Endothelial cell of umbilical vein (primary cell): ENCODE data around the gene NRBF2. TPM values are rescaled to one million over a fixed set of nuclear protein-coding genes. Genes with fewer than 3 reads are reported as not detected.

Experiments
- BruUV-seq: library from RNA; stranded (reverse); fragments of 400-500 nt; replicated peaks from 2 replicates; lab custom pipeline; 2021; lab: Mats Ljungman, UMichigan
- CTCF ChIA-PET: fragments of 300-600, 350-600 bp; sonication (Branson Sonifier 250); formaldehyde crosslinking; loops from one replicate; lab custom pipeline; 2021; ENCODE audit warnings: antibody characterized with exemption, inconsistent platforms; lab: Charles Lee
- POLR2A ChIA-PET: fragments of 300-600, 350-600 bp; sonication (Branson Sonifier 250); formaldehyde crosslinking; loops from one replicate; lab custom pipeline; 2021; ENCODE audit warnings: antibody characterized with exemption, inconsistent platforms; lab: Charles Lee
- DNase-seq: peaks from one replicate; pipeline ENCODE4 v3.0.0-alpha.2; 2011; ENCODE audit warnings: low read depth, low spot score
- FAIRE-seq: peaks from 2 replicates; lab custom pipeline; 2011; peaks lifted over from hg19 to GRCh38; lab: Jason Lieb, UNC
- H2AFZ ChIP-seq: 2 replicates; pipeline ENCODE4 v1.6.0; 2012; ENCODE audit warnings: low read depth, low read length, control low read depth, inconsistent platforms
- H3K27ac ChIP-seq: 2 replicates; pipeline ENCODE4 v1.5.1; 2011; ENCODE audit warnings: low read depth, mild to moderate bottlenecking, control low read depth, low read length, moderate library complexity; ENCODE audit not compliant: insufficient read depth
- H3K27me3 ChIP-seq, 2 experiments: 2 replicates each; pipeline versions ENCODE4 v1.6.0 to v1.6.1; 2011; ENCODE audit warnings: low read length in 2 of 2, mixed read lengths in 1 of 2; ENCODE audit not compliant: control insufficient read depth in 2 of 2, insufficient read depth in 2 of 2
- H3K36me3 ChIP-seq, 2 experiments: 2 replicates in 1 of 2; 3 replicates in 1 of 2; pipeline ENCODE4 v1.5.1; 2011; ENCODE audit warnings: low read length in 2 of 2, mild to moderate bottlenecking in 1 of 2, moderate library complexity in 1 of 2; ENCODE audit not compliant: control insufficient read depth in 2 of 2, insufficient read depth in 2 of 2; ENCODE audit errors: extremely low read depth in 1 of 2
- H3K4me1 ChIP-seq: 3 replicates; pipeline ENCODE4 v1.5.1; 2011; ENCODE audit warnings: mild to moderate bottlenecking, low read length; ENCODE audit not compliant: control insufficient read depth, insufficient read depth; ENCODE audit errors: extremely low read depth
- H3K4me2 ChIP-seq: 2 replicates; pipeline ENCODE4 v1.6.1; 2011; ENCODE audit warnings: low read length, control low read depth, mixed read lengths; ENCODE audit not compliant: insufficient read depth
- H3K4me3 ChIP-seq, 3 experiments: fragments of 200-600 bp in 1 of 3; sonication (generic), shearing (Covaris generic) in 1 of 3; replicated peaks in 1 of 3; 2 replicates each; pipeline ENCODE4 v1.5.1; 2011 to 2016; ENCODE audit warnings: control low read depth in 3 of 3, low read length in 3 of 3, mild to moderate bottlenecking in 2 of 3, inconsistent platforms in 1 of 3, low read depth in 1 of 3, moderate library complexity in 1 of 3; ENCODE audit not compliant: insufficient read depth in 1 of 3
- H3K79me2 ChIP-seq: 2 replicates; pipeline ENCODE4 v1.6.0; 2012; ENCODE audit warnings: low read length, inconsistent platforms; ENCODE audit not compliant: control insufficient read depth, insufficient read depth
- H3K9ac ChIP-seq: replicated peaks from 2 replicates; pipeline ENCODE3; 2011; ENCODE audit warnings: low read length, control low read depth; ENCODE audit not compliant: insufficient read depth; ENCODE audit errors: extremely low read depth
- H3K9me1 ChIP-seq: replicated peaks from 3 replicates; pipeline ENCODE4 v1.6.0; 2011; ENCODE audit warnings: mild to moderate bottlenecking, low read length; ENCODE audit not compliant: control insufficient read depth, insufficient read depth; ENCODE audit errors: extremely low read depth
- H3K9me3 ChIP-seq: replicated peaks from 2 replicates; pipeline ENCODE4 v1.5.1; 2012; ENCODE audit warnings: low read length, inconsistent platforms; ENCODE audit not compliant: control insufficient read depth, insufficient read depth
- H4K20me1 ChIP-seq: replicated peaks from 2 replicates; pipeline ENCODE3; 2011; ENCODE audit warnings: mild to moderate bottlenecking, low read length; ENCODE audit not compliant: control insufficient read depth, insufficient read depth; ENCODE audit errors: extremely low read depth
- EZH2 ChIP-seq: IDR thresholded peaks from 2 replicates; pipeline ENCODE4 v1.6.1; 2012; ENCODE audit warnings: borderline replicate concordance, low read depth, mild to moderate bottlenecking, moderate library complexity, low read length, inconsistent platforms; ENCODE audit not compliant: severe bottlenecking
- FOS ChIP-seq: IDR thresholded peaks from 2 replicates; pipeline ENCODE4 v1.6.1; 2011; ENCODE audit warnings: mild to moderate bottlenecking, low read length, moderate library complexity, borderline replicate concordance; ENCODE audit not compliant: insufficient read depth
- GATA2 ChIP-seq: IDR thresholded peaks from 2 replicates; pipeline ENCODE4 v1.7.0; 2011; ENCODE audit warnings: low read depth, mild to moderate bottlenecking, moderate library complexity, mixed read lengths, low read length; ENCODE audit not compliant: insufficient read length, insufficient read depth
- JUN ChIP-seq: IDR thresholded peaks from 2 replicates; pipeline ENCODE4 v1.6.1; 2011; ENCODE audit warnings: borderline replicate concordance, low read depth; ENCODE audit not compliant: insufficient read length, insufficient read depth
- MYC ChIP-seq: IDR thresholded peaks from one replicate; pipeline ENCODE4 v1.6.1; 2011; ENCODE audit warnings: mild to moderate bottlenecking, low read depth, low read length
- POLR2A ChIP-seq: IDR thresholded peaks from 2 replicates; pipeline ENCODE4 v1.6.1; 2012; ENCODE audit warnings: low read depth, mild to moderate bottlenecking, control low read depth, low read length
- POLR2AphosphoS5 ChIP-seq: IDR thresholded peaks from 2 replicates; pipeline ENCODE4 v1.6.1; 2012; ENCODE audit warnings: low read depth, mild to moderate bottlenecking, control low read depth, low read length, moderate library complexity; ENCODE audit not compliant: insufficient read depth
- dilution Hi-C: fragments of 300-500 bp; cut with MboI; formaldehyde crosslinking; loops from one replicate; pipeline ENCODE4 v1.15.0; 2019; ENCODE audit warnings: low sequenced_read_pairs; ENCODE audit not compliant: extremely low pct_ligation_motif_present
- intact Hi-C: fragments of 100-400 bp; cut with micrococcal nuclease; formaldehyde crosslinking; loops from one replicate; pipeline ENCODE4 v1.10.0; 2022
- polyA plus RNA-seq, 4 experiments: library from polyadenylated mRNA; depleted of rRNA in 3 of 4; stranded (reverse) in 3 of 4; unstranded in 1 of 4; fragments of >200 nt; gene quantifications; 2 replicates each; pipeline versions ENCODE4 v1.2.1 to v1.2.3, GENCODE V29; 2011 to 2012; ENCODE audit warnings: missing spikeins in 1 of 4
- total RNA-seq: library from RNA; stranded (reverse); gene quantifications from 2 replicates; pipeline ENCODE4 v1.2.3, GENCODE V29; 2021
- TF ChIP-seq, protein P1 (sequence below): IDR thresholded peaks from 2 replicates; pipeline ENCODE4 v1.6.1; 2011; ENCODE audit not compliant: insufficient read depth, insufficient read length
- TF ChIP-seq, protein P2 (sequence below), 2 donors: IDR thresholded peaks; 1 replicate in 1 of 2; 2 replicates in 1 of 2; pipeline ENCODE4 v1.5.1; 2011; ENCODE audit warnings: low read length in 2 of 2, mild to moderate bottlenecking in 2 of 2, moderate library complexity in 2 of 2, control low read depth in 1 of 2, inconsistent platforms in 1 of 2, low read depth in 1 of 2; ENCODE audit not compliant: insufficient read depth in 1 of 2; ENCODE audit errors: extremely low read depth in 1 of 2

NRBF2 gene
- total and polyA plus RNA-seq, 2 donors (not counting 3 experiments of a cell fraction or from before 2014, with no cell fraction given) = 7.6 to 17.7 TPM

DNA sequence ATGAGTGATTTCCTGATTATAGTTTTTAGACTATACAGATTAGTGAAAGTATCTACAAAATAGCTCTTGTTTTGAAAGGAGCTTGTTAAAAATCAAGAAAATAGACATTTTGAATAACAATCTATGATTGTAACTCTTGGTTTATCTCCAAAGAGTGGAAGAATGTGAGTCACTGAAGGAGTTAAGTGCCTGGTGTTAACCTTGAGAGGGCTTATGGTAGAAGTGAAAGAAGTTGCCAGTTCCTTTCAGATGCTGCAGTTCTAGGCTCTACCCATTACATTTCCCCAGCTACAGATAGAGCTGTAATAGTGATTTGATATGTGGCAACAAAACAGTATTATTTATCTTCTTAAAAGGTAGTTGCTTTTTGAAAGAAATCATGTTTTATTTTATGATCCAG, 12.7 kb downstream of the NRBF2 start:
- TF ChIP-seq POLR2AphosphoS5 = no peak
- FAIRE-seq (no peak), DNase-seq (no peak)
- BruUV-seq = no TSS peak
- intact Hi-C loops = no loop called here
- Histone ChIP-seq H3K27me3 (no peaks in the 10 kb centered on the region), H3K9ac (no peak overlapping the region), H3K36me3 (no peaks in the 10 kb centered on the region), H3K4me2 (no peak overlapping the region), H3K79me2 (peaks cover 52% of the 10 kb centered on the region), H4K20me1 (peaks cover 3% of the 10 kb centered on the region), H3K27ac (no peak overlapping the region), H3K4me3 (no peak overlapping the region), H3K9me3 (no peaks in the 10 kb centered on the region), H3K9me1 (no peaks in the 10 kb centered on the region), H3K4me1 (no peaks in the 10 kb centered on the region), H2AFZ (no peak overlapping the region)
- ChIA-PET CTCF (interaction anchor here (1.1 to 3.0 kb wide), 4 partner anchors 11 to 575 kb away, joined by 4 to 26 read pairs (median 5); no protein-coding TSS in a partner anchor), POLR2A (no interaction called here)
- dilution Hi-C loops = no loop called here

DNA sequence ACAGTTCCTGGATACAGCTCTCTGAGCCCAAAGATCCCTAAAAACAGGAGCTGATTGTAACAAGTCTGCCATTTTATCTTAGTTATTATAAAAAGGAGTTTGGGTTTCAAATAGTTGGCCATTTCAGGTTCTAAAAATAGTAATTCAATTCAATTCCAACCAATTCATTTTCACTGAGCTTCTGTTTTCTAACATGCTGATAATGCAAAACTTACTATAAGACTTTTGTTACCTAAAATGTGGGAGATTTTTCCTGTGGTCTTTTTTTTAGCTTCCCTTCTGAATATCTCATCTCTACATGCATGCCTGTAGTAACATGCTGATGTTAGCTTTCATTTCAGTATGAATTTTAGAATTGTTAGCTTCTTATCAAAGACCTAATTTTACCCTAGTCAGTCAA, 13.4 kb downstream of the NRBF2 start:
- Histone ChIP-seq H3K9me1 (no peaks in the 10 kb centered on the region), H3K36me3 (no peaks in the 10 kb centered on the region), H3K4me3 (no peak overlapping the region), H3K4me2 (no peak overlapping the region), H3K4me1 (no peaks in the 10 kb centered on the region), H2AFZ (no peak overlapping the region), H3K9me3 (no peaks in the 10 kb centered on the region), H3K9ac (no peak overlapping the region), H4K20me1 (peaks cover 3% of the 10 kb centered on the region), H3K27ac (no peak overlapping the region), H3K79me2 (peaks cover 46% of the 10 kb centered on the region), H3K27me3 (no peaks in the 10 kb centered on the region)
- DNase-seq = no peak
- TF ChIP-seq, protein P1, sequence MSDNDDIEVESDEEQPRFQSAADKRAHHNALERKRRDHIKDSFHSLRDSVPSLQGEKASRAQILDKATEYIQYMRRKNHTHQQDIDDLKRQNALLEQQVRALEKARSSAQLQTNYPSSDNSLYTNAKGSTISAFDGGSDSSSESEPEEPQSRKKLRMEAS = no peak
- TF ChIP-seq POLR2A (no peak), GATA2 (no peak), EZH2 (no peak), FOS (no peak), POLR2AphosphoS5 (no peak), JUN (no peak), MYC (no peak)
- TF ChIP-seq, protein P2, sequence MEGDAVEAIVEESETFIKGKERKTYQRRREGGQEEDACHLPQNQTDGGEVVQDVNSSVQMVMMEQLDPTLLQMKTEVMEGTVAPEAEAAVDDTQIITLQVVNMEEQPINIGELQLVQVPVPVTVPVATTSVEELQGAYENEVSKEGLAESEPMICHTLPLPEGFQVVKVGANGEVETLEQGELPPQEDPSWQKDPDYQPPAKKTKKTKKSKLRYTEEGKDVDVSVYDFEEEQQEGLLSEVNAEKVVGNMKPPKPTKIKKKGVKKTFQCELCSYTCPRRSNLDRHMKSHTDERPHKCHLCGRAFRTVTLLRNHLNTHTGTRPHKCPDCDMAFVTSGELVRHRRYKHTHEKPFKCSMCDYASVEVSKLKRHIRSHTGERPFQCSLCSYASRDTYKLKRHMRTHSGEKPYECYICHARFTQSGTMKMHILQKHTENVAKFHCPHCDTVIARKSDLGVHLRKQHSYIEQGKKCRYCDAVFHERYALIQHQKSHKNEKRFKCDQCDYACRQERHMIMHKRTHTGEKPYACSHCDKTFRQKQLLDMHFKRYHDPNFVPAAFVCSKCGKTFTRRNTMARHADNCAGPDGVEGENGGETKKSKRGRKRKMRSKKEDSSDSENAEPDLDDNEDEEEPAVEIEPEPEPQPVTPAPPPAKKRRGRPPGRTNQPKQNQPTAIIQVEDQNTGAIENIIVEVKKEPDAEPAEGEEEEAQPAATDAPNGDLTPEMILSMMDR (IDR thresholded peaks at IDR 0.05; ENCODE audit: extremely low read depth in 1 of 2, insufficient read depth in 1 of 2, low read depth in 1 of 2, low read length in 2 of 2) = no peak
- CTCF ChIA-PET = interaction anchor here (1.1 to 3.0 kb wide), 2 partner anchors 11 to 12 kb away, joined by 4 to 26 read pairs; no protein-coding TSS in a partner anchor
- dilution Hi-C loops (no loop called here), intact Hi-C loops (no loop called here)
- BruUV-seq = no TSS peak
- POLR2A ChIA-PET = no interaction called here
- FAIRE-seq = no peak
